Urinary bladder (tissue), 4 donors: Measurements from ENCODE around the gene MRC1. TPM values are rescaled to one million over a fixed set of nuclear protein-coding genes. Genes with fewer than 3 reads are reported as not detected.

ENCODE experiments used
- DNase-seq: peaks from one replicate; pipeline ENCODE4 v3.0.0-alpha.2; 2015; ENCODE audit errors: extremely low spot score
- H3K27ac ChIP-seq: one replicate; pipeline ENCODE4 v1.5.1; 2013; ENCODE audit warnings: low read depth, mild to moderate bottlenecking, moderate library complexity
- H3K36me3 ChIP-seq: one replicate; pipeline ENCODE4 v1.6.1; 2013; ENCODE audit warnings: mild to moderate bottlenecking, moderate library complexity; ENCODE audit not compliant: insufficient read depth
- H3K4me1 ChIP-seq: one replicate; pipeline ENCODE4 v1.6.1; 2013; ENCODE audit warnings: mild to moderate bottlenecking, moderate library complexity; ENCODE audit not compliant: insufficient read depth
- H3K4me3 ChIP-seq: one replicate; pipeline ENCODE4 v1.5.1; 2013; ENCODE audit warnings: low read depth, low read length
- whole genome bisulfite sequencing: extraction: QIAGEN DNeasy Blood & Tissue Kit; methylation state at CpG from one replicate; pipeline ENCODE4 v1.1.7; 2013; 5-methylcytosine and 5-hydroxymethylcytosine counted together
- polyA plus RNA-seq: library from polyadenylated mRNA; stranded (reverse); fragments of 200-250 nt; gene quantifications from one replicate; pipeline ENCODE4 v1.2.3, GENCODE V29; 2013
- total RNA-seq: library from RNA; depleted of rRNA; stranded (reverse); fragments of >200 nt; gene quantifications from one replicate; pipeline ENCODE4 v1.2.3, GENCODE V29; 2014
- donor health status: healthy with polysubstance abuse.
- donor health status: healthy.

Gene MRC1
- total and polyA plus RNA-seq, 2 donors = 32.7 to 41.2 TPM

DNA sequence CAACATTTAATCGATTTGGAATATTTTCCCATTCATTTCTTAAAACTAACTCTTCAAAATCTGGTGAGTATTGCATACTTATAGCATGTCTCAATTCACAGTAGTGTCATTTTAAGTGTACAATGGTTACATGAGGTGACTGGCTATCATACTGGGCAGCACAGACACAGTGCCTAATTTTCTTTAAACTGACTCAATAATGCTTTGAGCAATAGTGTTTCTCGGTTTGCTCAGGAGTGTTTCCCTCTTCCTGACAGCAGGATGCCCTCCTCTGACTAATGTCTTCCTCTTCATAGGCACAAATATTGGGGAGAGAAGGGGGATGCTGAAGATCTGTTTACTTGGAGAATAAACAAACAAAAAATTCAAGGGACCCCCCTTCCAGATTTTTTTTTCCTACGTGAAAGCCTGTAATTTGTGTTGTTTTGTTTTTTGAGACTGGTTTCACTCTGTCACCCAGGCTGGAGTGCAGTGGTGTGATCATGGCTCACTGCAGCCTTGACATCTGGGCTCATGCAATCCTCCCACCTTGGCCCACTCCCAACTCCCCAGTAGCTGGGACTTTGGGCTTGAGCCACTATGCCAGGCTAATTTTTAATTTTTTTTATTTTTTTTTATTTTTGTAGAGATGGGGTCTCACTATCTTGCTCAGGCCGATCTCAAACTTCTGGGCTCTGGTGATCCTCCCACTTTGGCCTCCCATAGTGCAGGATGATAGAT is 2.2 kb downstream of the MRC1 start:
- no peak for DNase-seq
- no peak overlapping the region for H3K27ac ChIP-seq
- no peak overlapping the region for H3K4me3 ChIP-seq
- 77% methylated on average over 4 of the region's 4 CpGs for WGBS
- no peaks in the 10 kb centered on the region for H3K36me3 ChIP-seq
- H3K4me1 ChIP-seq = no peaks in the 10 kb centered on the region

- DNase-seq = no peak
- Histone ChIP-seq H3K4me1 (no peaks in the 10 kb centered on the region), H3K4me3 (no peak overlapping the region), H3K27ac (no peak overlapping the region), H3K36me3 (no peaks in the 10 kb centered on the region)
- 48% methylated on average over 5 of the region's 5 CpGs for WGBS
Measured at GRCh38 chr10:17814973-17815372, 5.8 kb downstream of the MRC1 start.

- no peaks in the 10 kb centered on the region for H3K36me3 ChIP-seq
- no peak overlapping the region for H3K4me3 ChIP-seq
- H3K27ac ChIP-seq = no peak overlapping the region
- no peak for DNase-seq
- no peaks in the 10 kb centered on the region for H3K4me1 ChIP-seq
- 91% methylated on average over 7 of the region's 7 CpGs for WGBS
Measured at GRCh38 chr10:17816199-17816598, 7.1 kb downstream of the MRC1 start.

GRCh38 chr10:17817316-17817715 is 8.2 kb downstream of the MRC1 start:
- Histone ChIP-seq H3K4me3 (no peak overlapping the region), H3K27ac (no peak overlapping the region), H3K4me1 (no peaks in the 10 kb centered on the region), H3K36me3 (no peaks in the 10 kb centered on the region)
- DNase-seq = no peak
- WGBS = 75% methylated on average over 1 of the region's 1 CpG

DNA sequence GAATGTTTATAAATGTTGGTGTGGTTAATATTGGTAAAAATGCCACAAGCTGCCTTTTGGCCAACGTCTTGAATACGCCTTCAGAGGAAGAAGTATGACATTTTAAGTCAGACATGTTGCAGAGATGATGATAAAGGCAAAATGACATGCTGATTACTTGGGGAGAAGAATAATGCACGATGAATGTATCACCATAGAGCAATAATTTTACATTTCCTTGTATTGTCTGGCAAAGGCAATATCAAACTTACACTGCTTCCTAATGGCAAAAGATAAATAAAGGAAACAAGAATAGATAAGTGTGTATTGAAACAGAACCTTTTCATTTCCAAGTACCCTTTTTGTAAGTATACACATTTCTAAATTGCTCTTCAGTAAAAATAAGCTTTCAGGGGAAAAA is 8.6 kb downstream of the MRC1 start:
- no peaks in the 10 kb centered on the region for H3K4me1 ChIP-seq
- H3K36me3 ChIP-seq = no peaks in the 10 kb centered on the region
- no peak for DNase-seq
- 57% methylated on average over 3 of the region's 3 CpGs for WGBS
- H3K4me3 ChIP-seq = no peak overlapping the region
- H3K27ac ChIP-seq = no peak overlapping the region

GRCh38 chr10:17819836-17820235 is 10.7 kb downstream of the MRC1 start:
- no peak overlapping the region for H3K27ac ChIP-seq
- H3K4me1 ChIP-seq = no peaks in the 10 kb centered on the region
- H3K4me3 ChIP-seq = no peak overlapping the region
- no peaks in the 10 kb centered on the region for H3K36me3 ChIP-seq
- no peak for DNase-seq
- WGBS = 81% methylated on average over 7 of the region's 7 CpGs

DNA sequence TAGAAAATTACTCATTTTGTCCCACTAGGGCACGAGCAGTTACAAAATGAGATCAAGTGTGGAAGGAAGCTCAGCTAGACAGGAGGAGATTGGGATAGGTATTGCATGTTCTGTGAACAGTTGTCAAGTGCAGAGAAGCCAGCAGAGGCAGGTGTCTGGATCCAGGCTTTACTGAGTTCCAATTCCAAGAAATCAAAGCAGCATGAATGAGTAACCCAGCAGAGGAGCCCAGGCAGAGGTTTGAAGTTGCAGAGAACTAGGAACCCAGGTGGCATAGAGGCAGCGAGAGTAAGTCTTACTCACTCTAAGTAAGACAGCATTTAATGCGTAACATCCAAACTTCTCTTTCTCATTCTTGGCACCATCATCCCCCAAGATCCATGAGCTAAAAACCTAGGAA is 11.8 kb downstream of the MRC1 start:
- WGBS = 78% methylated on average over 3 of the region's 3 CpGs
- DNase-seq = no peak
- Histone ChIP-seq H3K4me3 (no peak overlapping the region), H3K27ac (no peak overlapping the region), H3K36me3 (no peaks in the 10 kb centered on the region), H3K4me1 (no peaks in the 10 kb centered on the region)

GRCh38 chr10:17821893-17822292 is 12.7 kb downstream of the MRC1 start:
- no peak for DNase-seq
- Histone ChIP-seq H3K36me3 (no peaks in the 10 kb centered on the region), H3K27ac (no peak overlapping the region), H3K4me1 (no peaks in the 10 kb centered on the region), H3K4me3 (no peak overlapping the region)
- 46% methylated on average over 1 of the region's 1 CpG for WGBS

DNA sequence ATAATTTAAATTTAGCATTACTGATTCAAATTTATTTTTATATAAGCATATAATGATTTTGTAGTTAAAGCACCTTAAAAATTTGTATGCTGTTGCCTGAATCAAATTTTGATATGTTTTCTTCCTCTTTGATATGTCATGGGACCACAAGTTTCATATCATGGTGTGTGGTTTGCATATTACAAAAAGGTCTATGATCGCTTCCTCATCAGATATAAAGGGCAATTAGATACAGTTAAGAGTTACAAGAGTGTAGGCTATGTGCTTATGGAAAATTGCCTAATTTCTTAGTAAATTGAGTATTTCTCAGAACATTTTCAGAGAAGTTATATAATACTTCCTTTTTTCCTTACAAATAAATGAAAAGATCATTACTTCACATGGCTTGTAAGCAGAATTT is 22.2 kb downstream of the MRC1 start:
- no peak overlapping the region for H3K4me3 ChIP-seq
- 82% methylated on average over 1 of the region's 1 CpG for WGBS
- H3K27ac ChIP-seq = no peak overlapping the region
- H3K36me3 ChIP-seq = no peaks in the 10 kb centered on the region
- no peaks in the 10 kb centered on the region for H3K4me1 ChIP-seq
- DNase-seq = no peak

GRCh38 chr10:17831896-17832295 is 22.7 kb downstream of the MRC1 start:
- H3K4me1 ChIP-seq = no peaks in the 10 kb centered on the region
- H3K27ac ChIP-seq = no peak overlapping the region
- DNase-seq = no peak
- H3K4me3 ChIP-seq = no peak overlapping the region
- no peaks in the 10 kb centered on the region for H3K36me3 ChIP-seq
- 84% methylated on average over 6 of the region's 6 CpGs for WGBS

DNA sequence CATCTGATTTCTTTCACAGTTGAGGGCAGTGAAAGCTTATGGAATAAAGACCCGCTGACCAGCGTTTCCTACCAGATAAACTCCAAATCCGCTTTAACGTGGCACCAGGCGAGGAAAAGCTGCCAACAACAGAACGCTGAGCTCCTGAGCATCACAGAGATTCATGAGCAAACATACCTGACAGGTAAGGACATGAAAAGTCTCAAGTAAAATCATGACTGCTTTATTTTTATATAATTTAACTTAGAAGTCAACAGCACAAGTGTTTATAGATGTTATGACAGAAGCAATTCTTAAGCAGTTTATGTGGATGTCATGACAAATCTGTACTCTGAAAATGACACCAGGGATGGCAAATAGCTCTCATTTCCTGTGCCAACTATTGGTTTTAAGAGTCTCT is 24.5 kb downstream of the MRC1 start:
- Histone ChIP-seq H3K4me1 (no peaks in the 10 kb centered on the region), H3K27ac (no peak overlapping the region), H3K36me3 (no peaks in the 10 kb centered on the region), H3K4me3 (no peak overlapping the region)
- 55% methylated on average over 6 of the region's 6 CpGs for WGBS
- no peak for DNase-seq

- H3K36me3 ChIP-seq = no peaks in the 10 kb centered on the region
- H3K4me1 ChIP-seq = no peaks in the 10 kb centered on the region
- no peak overlapping the region for H3K4me3 ChIP-seq
- WGBS = 35% methylated on average over 1 of the region's 1 CpG
- DNase-seq = no peak
- H3K27ac ChIP-seq = no peak overlapping the region
Measured at GRCh38 chr10:17835688-17836087, 26.5 kb downstream of the MRC1 start.

DNA sequence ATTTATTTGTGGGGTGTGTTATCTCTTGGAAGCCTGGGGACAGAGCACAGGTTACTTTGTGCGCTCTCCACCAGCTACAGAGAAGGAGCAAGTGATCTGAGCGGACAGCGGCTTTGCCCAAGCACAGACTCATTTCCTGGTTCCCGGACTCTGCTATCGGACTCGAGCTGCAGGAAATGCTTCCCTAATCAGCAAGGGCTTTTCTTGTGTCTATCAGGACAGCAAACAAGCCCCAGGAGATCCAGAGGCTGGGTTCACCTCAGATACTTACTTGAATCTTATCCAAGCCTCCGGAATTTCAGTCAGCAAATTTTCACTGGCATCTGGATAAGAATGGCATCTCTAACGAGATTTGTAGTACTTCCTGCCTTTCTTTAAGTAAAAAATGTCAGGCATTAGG is 27.8 kb downstream of the MRC1 start:
- Histone ChIP-seq H3K4me3 (no peak overlapping the region), H3K4me1 (no peaks in the 10 kb centered on the region), H3K36me3 (no peaks in the 10 kb centered on the region), H3K27ac (no peak overlapping the region)
- no peak for DNase-seq
- 8% methylated on average over 8 of the region's 8 CpGs for WGBS

DNA sequence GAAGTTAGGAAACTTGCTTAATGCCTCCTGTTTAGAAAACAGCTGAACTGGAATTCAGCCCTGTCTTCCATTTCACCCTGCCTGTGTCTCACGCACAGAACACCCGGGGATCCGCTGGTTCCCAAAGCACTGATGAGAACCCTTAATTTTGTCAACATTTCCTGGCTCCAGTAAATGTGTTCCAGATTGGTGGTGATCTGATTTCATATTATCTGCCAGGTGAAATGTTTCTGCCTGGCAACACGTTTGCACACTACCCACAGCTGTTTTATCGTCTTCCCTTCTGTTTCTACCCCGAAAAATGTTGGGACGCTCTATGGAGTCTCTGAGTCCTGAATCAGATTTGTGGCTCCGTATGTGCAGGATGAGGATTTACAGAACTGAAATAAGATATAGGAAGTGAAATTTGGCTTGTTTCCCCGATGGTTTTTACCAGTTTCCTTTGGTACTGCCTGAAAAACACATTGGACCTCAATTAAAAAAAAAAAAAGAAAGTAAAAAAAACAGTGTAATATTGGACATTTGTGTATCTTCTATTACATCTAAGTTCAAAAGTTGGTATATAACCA is 29.0 kb downstream of the MRC1 start:
- no peak overlapping the region for H3K4me3 ChIP-seq
- H3K4me1 ChIP-seq = no peaks in the 10 kb centered on the region
- no peaks in the 10 kb centered on the region for H3K36me3 ChIP-seq
- H3K27ac ChIP-seq = no peak overlapping the region
- WGBS = 45% methylated on average over 9 of the region's 9 CpGs
- DNase-seq = no peak
